A172 (cell line): ENCODE results near the gene PGAP6. TPM values are rescaled to one million over a fixed set of nuclear protein-coding genes. Genes with fewer than 3 reads are reported as not detected.
"Not testable (repeated sequence)": the region's sequence is repeated elsewhere in the genome, so short reads cannot be mapped to it uniquely, and the experiment has no call there.

Experiments used
- DNase-seq: peaks from one replicate; pipeline ENCODE4 v3.0.0-alpha.2; 2015; ENCODE audit warnings: low spot score
- total RNA-seq: library from RNA; depleted of rRNA; stranded (reverse); fragments of >200 nt; shearing (Covaris generic); gene quantifications from 2 replicates; pipeline ENCODE4 v1.2.3, GENCODE V29; 2014

Gene PGAP6
- total RNA-seq, 1 experiment from 2014 or later: 46.6 TPM

DNA sequence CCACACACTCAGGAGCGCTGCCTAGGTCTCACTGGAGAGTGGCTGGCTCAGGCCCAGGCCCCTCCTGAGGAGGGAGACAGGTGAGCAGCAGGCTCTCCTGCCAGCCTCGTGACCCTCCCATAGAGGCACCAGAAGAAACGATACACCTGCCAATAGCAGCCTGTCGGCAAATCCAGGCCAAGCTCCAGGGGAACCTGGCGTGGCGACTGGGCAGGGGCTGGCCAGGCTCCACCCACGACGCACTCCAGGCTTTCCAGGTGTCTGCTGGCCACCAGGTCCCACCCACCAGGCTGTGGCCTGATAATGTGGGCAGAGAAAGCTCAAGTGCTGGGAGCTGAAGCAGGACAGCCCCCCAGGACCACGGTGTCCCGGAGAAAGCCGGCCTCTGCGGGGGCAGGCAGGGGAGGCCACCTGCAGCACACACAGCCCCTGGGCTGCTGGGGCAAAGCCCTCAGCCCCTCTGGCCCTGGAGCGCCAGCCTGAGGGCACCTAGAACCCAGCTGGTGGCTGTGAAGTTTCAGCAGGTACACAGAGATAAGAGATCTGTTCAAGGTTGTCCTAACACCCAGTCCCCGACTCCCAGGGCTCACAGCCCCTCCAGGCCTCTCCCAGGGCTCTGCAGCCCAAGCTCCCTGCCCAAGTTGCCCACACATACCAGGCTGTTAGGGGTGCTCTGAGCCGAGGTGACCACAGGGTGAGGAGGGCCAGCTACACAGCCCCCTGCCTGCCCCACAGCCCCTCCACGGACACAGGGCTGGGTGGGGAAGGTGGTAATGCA is 2.4 kb downstream of the PGAP6 start:
- DNase-seq: no peak

- no peak for DNase-seq
These were observed 3.0 kb downstream of the PGAP6 start for GRCh38 chr16:378821-379182.

GRCh38 chr16:378113-378820 is 3.5 kb downstream of the PGAP6 start:
- DNase-seq: not testable (repeated sequence)

- DNase-seq: no peak
These were observed 4.3 kb downstream of the PGAP6 start for GRCh38 chr16:377419-377951.

- DNase-seq: no peak
These were observed 4.9 kb downstream of the PGAP6 start for GRCh38 chr16:376817-377418.

DNA sequence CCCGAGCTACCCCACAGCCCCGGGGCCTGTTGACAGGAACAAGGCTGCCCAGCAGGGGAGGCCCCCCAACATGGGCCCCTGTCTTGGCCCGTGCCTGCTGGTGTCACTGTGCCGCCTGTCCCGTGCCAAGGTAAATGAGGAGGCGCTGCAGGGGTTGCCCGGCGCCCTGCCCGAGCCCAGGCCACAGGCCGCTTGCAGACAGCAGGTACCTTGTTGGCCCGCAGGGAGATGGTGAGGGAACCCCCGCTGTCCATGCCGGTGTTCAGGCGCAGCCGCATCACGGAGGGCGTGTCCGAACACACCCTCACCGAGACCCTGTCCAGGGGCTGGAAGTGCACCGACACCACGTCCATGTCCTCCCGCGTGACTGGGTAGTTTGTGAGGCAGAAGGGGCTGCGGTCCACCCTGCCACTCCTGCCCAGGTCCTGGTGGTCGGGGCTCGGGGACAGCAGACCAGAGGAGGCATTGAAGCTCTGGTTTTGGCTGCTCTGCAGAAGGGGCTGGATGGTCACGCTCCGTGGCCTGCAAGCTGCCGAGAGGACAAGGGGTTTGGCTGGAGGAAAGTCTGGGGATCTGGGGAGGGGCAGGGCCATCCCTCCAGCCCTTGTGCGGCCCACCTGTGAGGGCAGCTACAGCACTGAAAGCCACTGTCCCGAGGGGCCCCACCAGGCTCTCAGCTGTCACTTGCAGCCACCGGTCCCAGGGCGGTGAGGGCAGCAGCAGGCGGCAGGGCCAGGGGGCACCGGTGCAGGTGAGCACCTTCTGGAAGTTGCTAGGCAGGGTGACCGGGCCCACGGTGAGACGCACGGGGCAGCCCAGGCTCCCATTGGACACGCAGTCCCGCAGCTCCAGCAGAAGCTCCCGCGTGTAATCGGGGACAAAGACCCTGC is 5.6 kb downstream of the PGAP6 start:
- no peak for DNase-seq

- no peak for DNase-seq
These were observed 6.6 kb downstream of the PGAP6 start for GRCh38 chr16:375212-375611.

DNA sequence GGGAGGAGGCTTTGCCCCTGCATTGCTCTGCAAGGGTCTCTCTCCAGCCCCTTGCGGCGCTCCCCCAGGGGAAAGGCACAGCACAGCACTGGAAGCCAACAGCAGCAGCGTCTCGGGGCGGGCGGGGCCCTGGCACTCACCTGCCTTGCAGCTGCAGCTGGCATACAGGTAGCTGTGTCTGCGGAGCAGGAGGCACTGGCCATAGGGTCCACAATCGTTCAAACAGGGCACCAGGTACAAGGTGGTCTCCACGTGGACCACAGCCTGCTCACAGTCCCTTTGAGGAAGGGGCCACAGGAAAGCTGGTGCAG is 7.2 kb downstream of the PGAP6 start:
- no peak for DNase-seq

DNA sequence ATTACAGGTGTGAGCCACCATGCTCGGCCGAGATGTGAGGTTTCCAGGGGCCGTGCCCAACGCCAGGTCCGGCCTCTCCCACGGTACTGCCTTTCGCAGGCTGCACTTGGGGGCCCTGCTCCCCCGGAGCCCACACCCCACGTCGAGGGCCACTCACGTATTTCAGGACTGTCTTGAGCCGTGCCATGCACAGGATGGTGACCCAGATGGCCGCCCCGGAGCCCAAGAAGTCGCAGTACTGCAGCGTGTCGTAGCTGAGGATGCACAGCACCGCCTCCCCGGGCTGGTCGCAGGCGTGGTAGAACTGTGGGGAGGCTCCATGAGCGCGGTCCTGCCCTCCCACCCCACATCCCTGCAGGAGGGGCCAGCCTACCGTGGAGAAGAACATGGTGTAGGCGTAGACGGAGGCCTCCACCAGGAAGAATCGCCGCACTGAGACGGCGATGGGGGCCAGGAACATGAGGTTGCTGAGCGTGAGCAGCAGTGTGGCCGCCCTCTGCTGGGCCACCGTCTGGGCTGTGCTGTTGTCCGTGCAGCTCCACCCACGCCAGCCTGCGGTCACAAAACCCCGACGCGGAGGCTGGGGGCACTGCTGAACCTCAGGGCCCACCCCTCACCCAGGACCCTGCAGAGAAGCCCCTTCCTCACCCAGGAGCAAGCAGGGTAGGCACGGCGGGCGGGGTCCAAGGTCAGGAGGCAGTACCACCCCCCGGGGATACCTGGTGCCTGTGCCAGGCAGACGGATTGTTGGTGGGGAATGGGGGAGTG is 7.7 kb downstream of the PGAP6 start:
- no peak for DNase-seq

DNA sequence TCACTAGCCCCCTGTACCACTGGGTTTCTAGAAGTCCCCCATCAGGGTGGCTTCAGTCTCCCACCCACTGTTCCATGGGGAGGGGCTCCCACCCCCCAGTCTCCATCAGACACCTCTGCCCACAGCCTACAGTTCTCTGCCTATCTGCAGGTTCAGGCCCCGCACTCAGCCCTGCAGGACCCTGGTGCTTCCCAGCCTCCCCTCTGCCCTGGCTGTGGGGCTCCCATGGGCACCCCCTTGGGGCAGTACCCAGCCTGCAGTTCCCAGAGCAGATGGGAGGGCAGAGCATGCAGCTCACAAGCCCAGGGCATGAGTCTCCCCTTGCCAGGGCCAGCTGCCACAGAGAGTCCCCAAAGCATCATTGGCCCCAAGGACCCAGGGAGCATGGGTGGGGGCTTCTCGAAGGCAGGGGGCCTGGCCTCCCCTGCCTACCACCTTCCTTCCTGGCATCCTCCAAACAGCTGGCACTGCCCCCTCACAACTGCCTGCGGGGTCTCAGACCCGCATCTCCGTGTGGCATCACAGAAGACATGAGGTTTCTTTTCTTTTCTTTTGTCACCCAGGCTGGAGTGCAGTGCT is 8.7 kb downstream of the PGAP6 start:
- no peak for DNase-seq

DNA sequence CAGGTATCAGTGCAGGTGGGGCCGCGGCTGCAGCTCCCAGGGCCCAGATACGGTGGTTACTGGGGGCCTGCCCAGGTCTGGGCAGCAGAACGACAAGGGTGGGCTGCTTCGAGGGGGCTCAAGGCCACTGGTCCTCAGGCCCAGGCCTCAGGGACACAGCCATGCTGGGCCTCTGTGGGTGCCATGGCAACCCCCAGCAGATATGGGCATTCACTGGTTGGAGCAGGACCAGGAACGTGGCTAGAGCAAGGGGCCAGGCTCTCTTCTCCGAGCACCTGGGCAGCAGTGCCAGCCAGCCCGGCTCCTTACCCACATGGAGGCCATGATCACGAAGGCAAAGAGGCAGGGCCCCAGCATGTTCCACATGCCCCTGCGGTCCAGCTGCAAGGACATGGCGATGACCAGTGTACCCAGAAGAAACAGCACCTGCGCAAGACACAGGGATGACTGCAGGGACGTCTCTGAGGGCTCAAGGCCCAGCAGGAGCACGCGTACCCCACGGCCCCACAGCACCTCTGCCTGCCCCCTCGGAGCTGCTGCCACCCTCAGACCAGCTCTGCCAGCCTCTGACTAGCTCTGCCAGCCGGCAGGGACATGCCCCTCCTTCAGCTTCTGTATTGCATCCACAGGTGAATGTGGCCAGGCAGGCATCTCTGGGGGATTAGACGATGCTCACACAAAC is 9.3 kb downstream of the PGAP6 start:
- no peak for DNase-seq

- DNase-seq: no peak
These were observed 10.1 kb downstream of the PGAP6 start for GRCh38 chr16:371515-372301.

- DNase-seq: no peak
These were observed 10.7 kb downstream of the PGAP6 start for GRCh38 chr16:370979-371514.

DNA sequence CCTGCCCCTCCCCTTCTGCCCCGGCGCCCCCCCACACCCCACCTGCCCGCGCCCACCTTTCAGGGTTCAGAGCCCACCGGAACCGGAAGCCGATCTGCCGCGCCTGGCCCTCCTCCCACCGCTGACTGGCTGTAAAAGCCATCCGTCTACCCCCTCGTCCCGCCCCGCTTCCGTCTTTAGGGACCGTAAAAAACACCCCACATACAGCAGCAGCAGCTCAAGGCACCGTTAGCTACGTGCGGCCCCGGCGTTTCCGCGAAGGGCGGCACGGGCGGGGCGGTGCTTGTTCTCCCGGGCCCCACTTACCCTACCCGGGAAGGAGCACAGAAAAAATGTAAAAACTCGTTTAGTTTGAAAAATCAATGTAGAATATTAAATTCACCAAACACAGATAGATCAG is 11.3 kb downstream of the PGAP6 start, which contains the start of gene MRPL28:
TSS of gene MRPL28 (minus strand) at position 96 of the 400 bp plus-strand sequence. CDS start 320 bp downstream, outside the sequence.
- DNase-seq: peak; percentile 87

GRCh38 chr16:369866-370436 is 11.8 kb downstream of the PGAP6 start:
- DNase-seq: no peak

DNA sequence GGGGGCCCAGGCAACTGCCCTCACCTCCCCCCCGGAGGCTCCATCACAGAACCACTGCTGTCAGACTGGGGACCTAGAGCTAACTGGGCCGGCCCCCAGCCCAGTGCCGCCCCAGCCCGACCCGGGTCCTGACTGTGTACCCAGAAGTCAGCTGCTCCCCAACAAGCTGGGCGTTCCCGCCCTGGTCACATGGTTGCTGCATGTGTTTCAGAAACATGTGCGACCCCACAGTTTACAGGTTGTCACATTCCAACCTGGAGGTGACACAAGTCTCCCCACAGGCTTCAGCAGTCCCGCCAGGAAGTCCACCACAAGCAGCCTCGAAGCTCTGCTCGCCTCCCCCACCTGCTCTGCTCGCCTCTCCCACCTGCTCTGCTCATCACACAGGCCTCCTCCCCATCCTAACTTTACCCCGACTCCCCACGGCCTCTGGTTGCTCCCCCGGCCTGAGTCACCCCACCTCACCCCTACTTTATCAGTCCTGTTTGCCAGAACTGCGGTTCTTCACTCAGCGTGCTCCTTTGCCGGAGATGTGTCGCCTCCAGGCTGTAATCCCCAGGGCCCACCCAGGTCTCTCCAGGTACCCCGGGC is 12.4 kb downstream of the PGAP6 start:
- DNase-seq: no peak

DNA sequence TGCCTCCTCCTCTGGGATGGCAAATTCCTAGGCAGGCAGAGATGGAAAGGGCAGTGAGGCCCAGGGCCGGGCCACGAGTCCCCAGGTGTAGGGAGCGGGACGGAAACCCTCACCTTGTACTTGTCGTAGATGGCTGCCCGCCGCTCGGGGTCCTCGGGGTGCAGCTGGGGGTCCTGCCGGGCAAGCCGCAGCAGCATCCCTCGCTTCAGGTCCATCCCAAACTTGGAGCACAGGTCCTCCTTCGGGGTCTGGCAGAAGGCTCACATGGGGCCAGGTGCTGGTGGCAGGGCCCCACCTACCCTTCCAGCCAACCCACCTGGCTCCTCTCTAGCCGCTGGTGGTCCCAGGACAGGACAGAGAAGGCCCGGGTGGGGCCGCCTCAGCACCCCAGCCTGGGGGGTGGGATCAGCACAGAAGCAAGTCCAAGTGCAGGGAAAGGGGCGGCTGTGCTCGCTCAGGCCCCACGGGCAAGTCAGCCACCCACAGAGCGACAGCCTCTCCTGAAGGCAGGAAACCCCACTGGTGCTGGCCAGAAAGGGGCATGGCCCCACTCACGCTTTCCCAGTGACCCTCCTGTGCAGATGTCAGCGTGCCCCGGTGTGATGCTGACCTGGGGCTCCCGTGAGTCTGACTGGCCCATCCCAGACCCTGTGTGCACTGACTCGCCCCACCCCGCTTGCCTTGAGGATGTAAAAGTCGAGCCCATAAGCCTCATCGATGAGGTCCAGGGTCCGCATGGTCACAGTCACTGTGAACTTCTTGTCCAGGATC is 13.2 kb downstream of the PGAP6 start:
- no peak for DNase-seq
